Spinal cord (tissue), 10 donors: ENCODE data around the gene MAP7. TPM values are rescaled to one million over a fixed set of nuclear protein-coding genes. Genes with fewer than 3 reads are reported as not detected.
"Not testable (repeated sequence)": the region's sequence is repeated elsewhere in the genome, so short reads cannot be mapped to it uniquely, and the experiment has no call there.

Experiments
- DNase-seq, 6 donors: peaks; one replicate each; pipeline versions ENCODE4 v3.0.0 to v3.0.0-alpha.2; 2013 to 2015; ENCODE audit warnings: low spot score in 6 of 6, low read depth in 4 of 6
- H3K27ac ChIP-seq: one replicate; pipeline ENCODE4 v1.5.1; 2013; ENCODE audit warnings: low read depth, low read length, control low read depth
- H3K27me3 ChIP-seq: one replicate; pipeline ENCODE4 v1.6.1; 2013; ENCODE audit warnings: low read length; ENCODE audit not compliant: control insufficient read depth, insufficient read depth
- H3K36me3 ChIP-seq: one replicate; pipeline ENCODE4 v1.6.1; 2013; ENCODE audit warnings: low read length; ENCODE audit not compliant: control insufficient read depth, insufficient read depth
- H3K4me1 ChIP-seq: one replicate; pipeline ENCODE4 v1.6.1; 2013; ENCODE audit warnings: low read length; ENCODE audit not compliant: control insufficient read depth, insufficient read depth
- H3K4me3 ChIP-seq: one replicate; pipeline ENCODE4 v1.5.1; 2013; ENCODE audit warnings: low read depth, low read length, control low read depth
- H3K9me3 ChIP-seq: one replicate; pipeline ENCODE4 v1.6.1; 2013; ENCODE audit warnings: low read length; ENCODE audit not compliant: control insufficient read depth, insufficient read depth
- WGBS: methylation state at CpG from one replicate; pipeline ENCODE4 v1.1.5; 2013; ENCODE audit warnings: missing lambda C conversion rate; ENCODE audit not compliant: insufficient coverage; 5-methylcytosine and 5-hydroxymethylcytosine counted together
- polyA plus RNA-seq, 2 donors: library from polyadenylated mRNA; unstranded; fragments of 120-200 nt; gene quantifications; one replicate each; pipeline ENCODE4 v1.2.1, GENCODE V29; 2013; ENCODE audit not compliant: insufficient read length in 2 of 2
- total RNA-seq, 2 donors: library from RNA; depleted of rRNA in 1 of 2; stranded (reverse); fragments of 120-200 nt in 1 of 2; fragments of >200 nt in 1 of 2; gene quantifications; one replicate each; pipeline versions ENCODE4 v1.2.3 to v1.2.4, GENCODE V29; 2013 to 2014
- donor health status: healthy.

The MAP7 gene
- total and polyA plus RNA-seq, 4 donors: 9.9 to 19.7 (median 13.9) TPM

DNA sequence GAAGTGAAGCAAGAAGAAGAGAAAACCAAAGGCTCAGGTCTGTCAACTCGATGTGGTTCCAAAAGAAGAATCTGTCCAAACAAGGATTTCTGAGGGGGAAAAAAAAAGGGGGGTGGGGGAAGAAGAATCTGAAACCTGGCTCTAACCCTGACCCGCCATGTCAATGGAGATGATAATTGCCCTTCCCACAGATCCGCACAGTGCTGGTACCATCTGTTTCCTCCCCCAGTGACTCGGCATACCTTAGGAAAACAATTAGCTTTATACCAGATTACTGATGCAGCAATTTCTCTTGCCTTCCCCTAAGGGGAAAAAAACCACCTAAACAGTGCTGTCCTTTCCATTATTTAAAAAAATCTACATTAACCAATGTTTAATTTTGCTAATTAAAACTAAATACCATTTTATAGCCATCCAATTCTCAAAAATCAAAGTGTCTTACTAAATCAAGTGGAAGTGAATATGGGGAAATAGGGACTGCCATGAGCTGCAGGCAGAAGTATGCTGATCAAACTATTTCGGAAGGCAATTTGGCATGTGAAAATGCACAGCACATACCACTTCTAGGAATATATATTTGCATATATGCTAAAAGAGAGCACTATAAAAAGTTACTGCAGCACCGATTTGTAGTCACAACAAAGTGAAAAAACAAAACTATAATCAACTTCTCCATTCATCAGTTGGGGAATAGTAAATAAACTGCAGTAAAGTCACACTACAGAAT, 46.8 kb downstream of the MAP7 start:
- Histone ChIP-seq H3K4me3 (no peak overlapping the region), H3K27ac (peak overlapping the region; percentile 73)
- WGBS: 14% methylated on average over 3 of the region's 6 CpGs

DNA sequence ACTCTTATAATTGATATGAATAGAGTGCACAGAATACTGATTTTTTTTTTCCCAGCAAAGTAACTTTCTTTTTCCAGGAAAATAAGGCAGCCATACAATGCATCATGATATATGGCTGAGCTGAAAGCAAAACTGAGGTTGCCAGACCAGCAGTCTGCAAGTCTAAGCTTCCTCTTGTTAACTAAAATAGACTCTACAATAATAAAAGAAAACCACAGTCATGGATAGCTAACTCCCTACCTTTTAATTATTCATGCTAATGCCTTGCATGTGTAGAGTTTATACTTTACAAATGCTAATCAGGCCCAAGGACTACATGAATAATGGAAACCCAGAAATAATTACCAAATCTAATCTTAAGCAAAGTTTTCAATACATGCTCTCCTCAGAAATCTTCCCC, 47.4 kb downstream of the MAP7 start:
- DNase-seq: peak in 2 of 6 donors; percentile 68 to 76
- no peak overlapping the region for H3K4me3 ChIP-seq
- no peaks in the 10 kb centered on the region for H3K36me3 ChIP-seq
- H3K27me3 ChIP-seq: no peaks in the 10 kb centered on the region
- H3K9me3 ChIP-seq: no peaks in the 10 kb centered on the region
- peak overlapping the region; percentile 73 for H3K27ac ChIP-seq
- no peaks in the 10 kb centered on the region for H3K4me1 ChIP-seq

More for the DNA sequence above, 46.8 kb downstream of the MAP7 start:
- peak in 2 of 6 donors; percentile 54 to 55 for DNase-seq
- H3K27me3 ChIP-seq: no peaks in the 10 kb centered on the region
- no peaks in the 10 kb centered on the region for H3K4me1 ChIP-seq
- no peaks in the 10 kb centered on the region for H3K9me3 ChIP-seq
- no peaks in the 10 kb centered on the region for H3K36me3 ChIP-seq

DNA sequence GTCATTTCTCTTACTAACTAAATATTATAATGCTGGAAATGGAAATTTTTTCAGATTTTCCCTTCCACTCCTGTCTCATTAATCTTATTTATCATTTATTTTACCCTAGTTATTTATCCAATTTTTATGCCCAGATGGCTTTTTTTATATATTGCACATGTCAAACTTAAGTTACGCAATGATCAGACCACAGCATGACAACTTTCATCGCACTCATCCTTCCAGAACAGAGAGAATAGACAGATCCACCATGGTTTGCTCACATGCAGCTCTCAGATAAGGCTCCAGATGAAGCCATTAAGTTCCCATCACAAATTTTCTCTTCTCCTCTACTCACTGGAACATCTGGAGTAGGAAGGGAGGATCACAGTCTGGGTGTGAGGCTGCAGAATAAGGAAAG, 48.7 kb downstream of the MAP7 start:
- DNase-seq: no peak
- peak overlapping the region; percentile 37 for H3K27ac ChIP-seq
- H3K27me3 ChIP-seq: no peaks in the 10 kb centered on the region
- no peaks in the 10 kb centered on the region for H3K4me1 ChIP-seq
- no peaks in the 10 kb centered on the region for H3K36me3 ChIP-seq
- H3K9me3 ChIP-seq: no peaks in the 10 kb centered on the region
- no peak overlapping the region for H3K4me3 ChIP-seq
- WGBS: 95% methylated on average over 2 of the region's 2 CpGs

DNA sequence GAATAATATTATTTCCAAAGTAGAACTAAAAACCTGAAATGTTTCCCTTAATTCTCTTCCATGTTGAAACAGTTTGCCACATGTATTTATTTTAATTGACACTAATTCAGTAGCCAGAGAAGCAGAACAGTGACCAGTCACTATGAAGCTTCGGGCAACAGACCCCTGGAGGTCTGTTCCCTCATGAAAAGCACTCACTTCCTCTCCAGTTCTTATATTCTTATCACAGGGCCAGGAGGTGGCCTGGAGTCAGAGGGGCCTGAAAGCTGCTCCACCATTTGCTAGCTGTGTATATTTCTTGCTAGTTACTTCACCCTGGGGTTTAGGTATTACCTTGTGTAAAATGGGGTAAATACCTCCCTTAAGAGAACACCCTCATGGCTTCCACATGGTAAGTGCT, 49.1 kb downstream of the MAP7 start:
- H3K36me3 ChIP-seq: no peaks in the 10 kb centered on the region
- no peaks in the 10 kb centered on the region for H3K9me3 ChIP-seq
- no peak overlapping the region for H3K4me3 ChIP-seq
- WGBS: no CpG with 5 or more reads among the region's 1 CpG
- no peak for DNase-seq
- no peaks in the 10 kb centered on the region for H3K27me3 ChIP-seq
- H3K27ac ChIP-seq: peak overlapping the region; percentile 33
- no peaks in the 10 kb centered on the region for H3K4me1 ChIP-seq

DNA sequence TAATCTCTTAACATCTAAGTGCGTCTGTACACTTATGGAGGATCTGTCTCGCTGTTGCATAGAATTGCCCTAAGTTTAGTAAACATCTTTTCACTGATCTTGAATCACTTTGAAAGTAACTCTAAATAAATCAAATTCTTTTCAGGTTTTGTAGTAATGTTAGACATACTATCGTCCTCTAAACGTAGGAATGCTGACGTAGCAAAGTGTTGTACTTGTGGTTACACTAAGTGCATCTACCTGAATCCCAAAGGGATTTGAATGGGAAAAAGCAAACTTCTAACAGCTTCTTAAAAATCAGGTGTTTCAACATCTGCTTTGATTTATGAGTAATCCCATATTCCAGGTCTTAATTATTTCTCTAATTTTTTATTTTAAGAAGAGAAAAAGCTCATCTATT, 49.8 kb downstream of the MAP7 start:
- WGBS: no CpG with 5 or more reads among the region's 5 CpGs
- Histone ChIP-seq H3K27me3 (no peaks in the 10 kb centered on the region), H3K4me1 (no peaks in the 10 kb centered on the region), H3K4me3 (no peak overlapping the region), H3K9me3 (no peaks in the 10 kb centered on the region), H3K36me3 (no peaks in the 10 kb centered on the region), H3K27ac (no peak overlapping the region)
- no peak for DNase-seq

DNA sequence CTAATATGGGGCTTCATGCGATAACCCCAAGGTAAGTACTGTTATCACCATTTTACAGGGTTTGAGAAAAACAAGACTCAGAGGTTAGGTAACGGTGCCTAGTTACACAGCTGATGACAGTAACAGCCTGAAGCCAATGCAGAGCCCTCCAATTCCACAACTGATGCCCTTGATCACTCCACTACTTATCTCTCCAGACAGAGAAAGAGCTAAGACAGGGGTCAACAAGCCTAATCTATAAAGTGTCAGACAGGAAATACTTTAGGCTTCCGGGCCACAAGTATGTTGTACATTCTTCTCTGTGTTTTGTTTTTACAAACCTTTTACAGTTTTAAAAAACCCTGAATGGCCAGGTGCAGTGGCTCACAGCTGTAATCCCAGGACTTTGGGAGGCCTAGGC, 50.9 kb downstream of the MAP7 start:
- H3K27ac ChIP-seq: no peak overlapping the region
- WGBS: 75% methylated on average over 2 of the region's 3 CpGs

DNA sequence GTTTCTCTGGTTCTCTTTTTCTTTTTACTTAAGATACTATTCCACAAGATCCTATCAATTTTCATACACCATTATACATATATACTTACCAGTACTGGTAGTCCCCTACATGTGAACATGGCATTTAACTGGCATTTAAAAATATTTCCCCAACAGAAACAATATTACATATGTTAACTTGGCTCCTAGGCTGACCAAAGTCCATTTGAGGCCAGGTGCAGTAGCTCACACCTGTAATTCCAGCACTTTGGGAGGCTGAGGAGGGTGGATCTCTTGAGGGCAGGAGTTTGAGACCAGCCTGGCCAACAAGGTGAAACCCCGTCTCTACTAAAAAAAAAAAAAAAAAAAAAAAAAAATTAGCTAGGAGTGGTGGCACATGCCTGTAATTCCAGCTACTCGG, 53.8 kb downstream of the MAP7 start:
- H3K4me3 ChIP-seq, H3K9me3 ChIP-seq, H3K36me3 ChIP-seq, H3K27ac ChIP-seq, DNase-seq, H3K4me1 ChIP-seq, H3K27me3 ChIP-seq: not testable (repeated sequence)
- WGBS: no CpG with 5 or more reads among the region's 2 CpGs

More for the DNA sequence above, 50.9 kb downstream of the MAP7 start:
- H3K36me3 ChIP-seq: no peaks in the 10 kb centered on the region
- no peaks in the 10 kb centered on the region for H3K4me1 ChIP-seq
- DNase-seq: no peak
- no peaks in the 10 kb centered on the region for H3K27me3 ChIP-seq
- H3K4me3 ChIP-seq: no peak overlapping the region
- H3K9me3 ChIP-seq: no peaks in the 10 kb centered on the region

DNA sequence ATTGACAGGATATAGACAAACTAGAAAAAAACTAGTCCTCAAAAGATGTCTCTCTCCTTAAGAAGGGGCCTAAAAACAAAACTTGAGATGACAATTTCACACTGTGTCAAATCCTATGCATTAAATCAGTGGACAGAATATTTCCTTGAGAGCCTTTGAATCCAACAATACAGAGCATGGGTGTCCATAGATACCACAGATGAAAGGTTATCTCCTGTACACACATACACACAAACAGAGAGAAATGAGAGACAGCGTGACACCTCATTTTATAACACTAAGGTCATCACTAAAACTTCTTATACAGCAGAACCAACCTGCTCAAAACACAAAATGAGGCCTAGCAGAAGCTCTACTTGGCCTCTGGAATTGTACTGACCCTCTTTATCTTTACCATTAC, 55.5 kb downstream of the MAP7 start:
- Histone ChIP-seq H3K36me3 (no peaks in the 10 kb centered on the region), H3K27ac (no peak overlapping the region), H3K4me3 (no peak overlapping the region), H3K4me1 (no peaks in the 10 kb centered on the region), H3K27me3 (no peaks in the 10 kb centered on the region), H3K9me3 (no peaks in the 10 kb centered on the region)
- no peak for DNase-seq
- no CpG with 5 or more reads among the region's 1 CpG for WGBS

DNA sequence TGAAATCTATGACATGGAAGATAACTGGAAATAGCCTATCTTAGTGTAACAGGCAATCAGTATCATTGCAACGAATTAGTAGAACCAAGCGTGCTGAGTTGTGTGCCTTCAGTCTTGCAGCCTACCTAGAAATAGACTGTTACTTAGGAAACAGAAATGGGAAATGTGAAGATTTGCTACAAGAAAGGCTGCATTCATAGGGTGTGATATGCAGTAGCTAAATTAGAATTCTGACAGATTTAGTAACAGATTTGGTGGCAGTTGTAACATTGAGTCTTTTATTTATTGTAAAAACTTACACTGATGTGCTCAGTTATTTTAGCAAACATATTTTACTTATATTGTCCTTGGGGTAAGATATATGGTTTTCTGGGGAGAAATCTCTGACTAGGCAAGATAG, 56.2 kb downstream of the MAP7 start:
- Histone ChIP-seq H3K9me3 (no peaks in the 10 kb centered on the region), H3K4me3 (no peak overlapping the region), H3K36me3 (no peaks in the 10 kb centered on the region), H3K27ac (no peak overlapping the region), H3K27me3 (no peaks in the 10 kb centered on the region), H3K4me1 (no peaks in the 10 kb centered on the region)
- peak in 2 of 6 donors; percentile 49 to 80 for DNase-seq
- 77% methylated on average over 2 of the region's 2 CpGs for WGBS

DNA sequence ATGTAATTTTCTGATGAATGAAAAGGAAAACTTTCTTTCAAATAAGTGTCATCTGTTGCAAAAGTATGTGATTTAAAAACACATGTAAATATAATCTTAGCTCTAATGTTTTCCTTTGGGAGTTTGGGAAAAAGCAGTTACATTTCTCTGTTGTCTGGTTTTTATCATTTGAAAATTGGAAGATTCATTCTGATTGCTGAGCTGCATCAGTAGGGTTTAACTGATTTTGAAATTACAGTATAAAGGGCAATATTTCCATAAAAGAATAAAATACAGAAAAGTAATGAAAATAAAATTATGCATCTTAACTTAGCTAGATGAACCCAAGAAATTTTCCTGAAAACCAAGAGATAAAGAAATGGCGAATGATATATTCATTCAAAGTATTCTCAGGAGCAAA, 57.8 kb downstream of the MAP7 start:
- H3K27ac ChIP-seq: no peak overlapping the region
- no CpG with 5 or more reads among the region's 1 CpG for WGBS
- H3K4me3 ChIP-seq: no peak overlapping the region

More for the DNA sequence above, 57.8 kb downstream of the MAP7 start:
- no peaks in the 10 kb centered on the region for H3K4me1 ChIP-seq
- no peaks in the 10 kb centered on the region for H3K36me3 ChIP-seq
- H3K9me3 ChIP-seq: no peaks in the 10 kb centered on the region
- H3K27me3 ChIP-seq: no peaks in the 10 kb centered on the region
- DNase-seq: no peak
